ENCODE results near the gene AACS. TPM values are rescaled to one million over a fixed set of nuclear protein-coding genes. Genes with fewer than 3 reads are reported as not detected.

AACS gene
- total RNA-seq, 1 experiment from 2014 or later, result 46.8 TPM

DNA sequence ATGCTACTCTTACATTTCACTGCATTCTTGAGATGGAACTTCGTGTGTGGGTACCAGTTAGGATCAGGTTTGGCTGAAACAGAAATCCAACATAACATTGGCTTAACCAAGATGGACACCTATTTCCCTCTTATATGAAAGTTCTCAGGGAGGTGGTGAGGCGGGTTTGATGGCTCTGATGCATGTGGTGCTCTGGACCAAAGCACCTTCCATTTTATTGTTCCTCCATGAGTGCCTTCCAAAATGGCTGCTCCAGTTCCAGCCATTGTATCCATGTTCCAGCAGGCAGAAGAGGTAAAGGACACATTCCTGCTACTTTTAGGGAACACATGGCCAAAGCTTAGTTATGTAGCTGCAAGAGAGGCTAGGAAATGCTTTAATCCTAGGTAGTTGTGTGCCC lies 42.2 kb upstream of the AACS start:
- no TSS peak for BruUV-seq (replicated peaks)
- intact Hi-C loops (cut with micrococcal nuclease; ENCODE audit: unreplicated experiment), result no loop called here
- ChIA-PET CTCF (no interaction called here), POLR2A (ENCODE audit: unreplicated experiment) (no interaction called here)
- no peak for DNase-seq
- no peaks in the 10 kb centered on the region for H3F3A ChIP-seq (ENCODE audit: insufficient read depth, low read depth)
- no peaks in the 10 kb centered on the region for H3K9me3 ChIP-seq (ENCODE audit: insufficient read depth, low read depth)
- H3K36me3 ChIP-seq (ENCODE audit: low read depth), result no peaks in the 10 kb centered on the region
- H4K20me1 ChIP-seq (ENCODE audit: insufficient read depth), result no peaks in the 10 kb centered on the region
- H2AFZ ChIP-seq, result no peak overlapping the region
- H3K4me2 ChIP-seq, result no peak overlapping the region
- H3K27ac ChIP-seq, result no peak overlapping the region
- H3K9me2 ChIP-seq (ENCODE audit: insufficient read depth), result no peaks in the 10 kb centered on the region
- no peaks in the 10 kb centered on the region for H3K27me3 ChIP-seq (ENCODE audit: insufficient read depth, low read depth)
- H3K79me2 ChIP-seq (ENCODE audit: low read depth), result no peaks in the 10 kb centered on the region
- TF ChIP-seq, protein P1, sequence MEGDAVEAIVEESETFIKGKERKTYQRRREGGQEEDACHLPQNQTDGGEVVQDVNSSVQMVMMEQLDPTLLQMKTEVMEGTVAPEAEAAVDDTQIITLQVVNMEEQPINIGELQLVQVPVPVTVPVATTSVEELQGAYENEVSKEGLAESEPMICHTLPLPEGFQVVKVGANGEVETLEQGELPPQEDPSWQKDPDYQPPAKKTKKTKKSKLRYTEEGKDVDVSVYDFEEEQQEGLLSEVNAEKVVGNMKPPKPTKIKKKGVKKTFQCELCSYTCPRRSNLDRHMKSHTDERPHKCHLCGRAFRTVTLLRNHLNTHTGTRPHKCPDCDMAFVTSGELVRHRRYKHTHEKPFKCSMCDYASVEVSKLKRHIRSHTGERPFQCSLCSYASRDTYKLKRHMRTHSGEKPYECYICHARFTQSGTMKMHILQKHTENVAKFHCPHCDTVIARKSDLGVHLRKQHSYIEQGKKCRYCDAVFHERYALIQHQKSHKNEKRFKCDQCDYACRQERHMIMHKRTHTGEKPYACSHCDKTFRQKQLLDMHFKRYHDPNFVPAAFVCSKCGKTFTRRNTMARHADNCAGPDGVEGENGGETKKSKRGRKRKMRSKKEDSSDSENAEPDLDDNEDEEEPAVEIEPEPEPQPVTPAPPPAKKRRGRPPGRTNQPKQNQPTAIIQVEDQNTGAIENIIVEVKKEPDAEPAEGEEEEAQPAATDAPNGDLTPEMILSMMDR (conservative IDR thresholded peaks at IDR 0.05), result no peak
- TF ChIP-seq EZH2 (IDR thresholded peaks at IDR 0.05; ENCODE audit: low read depth), result no peak
- no peaks in the 10 kb centered on the region for H3K4me1 ChIP-seq (replicated peaks; ENCODE audit: insufficient read depth)
- no peak overlapping the region for H3K4me3 ChIP-seq

DNA sequence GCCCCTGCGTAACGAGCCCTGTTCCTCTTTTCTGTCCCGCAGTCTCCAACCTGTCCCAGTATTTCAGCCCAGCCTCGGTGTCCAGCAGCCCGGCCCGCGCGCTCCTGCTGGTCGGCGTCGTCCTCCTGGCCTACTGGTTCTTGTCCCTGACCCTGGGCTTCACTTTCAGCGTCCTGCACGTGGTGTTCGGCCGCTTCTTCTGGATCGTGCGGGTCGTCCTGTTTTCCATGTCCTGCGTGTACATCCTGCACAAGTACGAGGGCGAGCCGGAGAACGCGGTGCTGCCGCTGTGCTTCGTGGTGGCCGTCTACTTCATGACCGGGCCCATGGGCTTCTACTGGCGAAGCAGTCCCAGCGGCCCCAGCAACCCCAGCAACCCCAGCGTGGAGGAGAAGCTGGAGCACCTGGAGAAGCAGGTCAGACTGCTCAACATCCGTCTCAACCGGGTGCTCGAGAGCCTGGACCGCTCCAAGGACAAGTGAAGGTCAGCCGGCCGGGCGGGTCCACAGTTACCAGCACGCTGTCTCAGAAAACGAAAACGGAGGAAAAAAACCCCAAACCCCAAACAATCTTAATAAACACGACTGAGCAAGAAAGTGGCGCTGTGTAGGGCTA lies 40.2 kb upstream of the AACS start:
- H3K4me3 ChIP-seq, result no peak overlapping the region
- intact Hi-C loops (cut with micrococcal nuclease; ENCODE audit: unreplicated experiment), result no loop called here
- H3K9me2 ChIP-seq (ENCODE audit: insufficient read depth), result no peaks in the 10 kb centered on the region
- H3K4me1 ChIP-seq (replicated peaks; ENCODE audit: insufficient read depth), result no peaks in the 10 kb centered on the region
- H3F3A ChIP-seq (ENCODE audit: insufficient read depth, low read depth), result no peaks in the 10 kb centered on the region
- CTCF ChIA-PET, result no interaction called here
- no peak overlapping the region for H3K27ac ChIP-seq
- H4K20me1 ChIP-seq (ENCODE audit: insufficient read depth), result no peaks in the 10 kb centered on the region
- TF ChIP-seq, protein P1 (conservative IDR thresholded peaks at IDR 0.05), result no peak
- no peak for TF ChIP-seq EZH2 (IDR thresholded peaks at IDR 0.05; ENCODE audit: low read depth)
- POLR2A ChIA-PET (ENCODE audit: unreplicated experiment), result no interaction called here
- H3K4me2 ChIP-seq, result no peak overlapping the region
- BruUV-seq (replicated peaks), result no TSS peak
- no peaks in the 10 kb centered on the region for H3K27me3 ChIP-seq (ENCODE audit: insufficient read depth, low read depth)
- H3K9me3 ChIP-seq (ENCODE audit: insufficient read depth, low read depth), result no peaks in the 10 kb centered on the region
- DNase-seq, result no peak
- no peak overlapping the region for H2AFZ ChIP-seq
- no peaks in the 10 kb centered on the region for H3K79me2 ChIP-seq (ENCODE audit: low read depth)
- no peaks in the 10 kb centered on the region for H3K36me3 ChIP-seq (ENCODE audit: low read depth)

DNA sequence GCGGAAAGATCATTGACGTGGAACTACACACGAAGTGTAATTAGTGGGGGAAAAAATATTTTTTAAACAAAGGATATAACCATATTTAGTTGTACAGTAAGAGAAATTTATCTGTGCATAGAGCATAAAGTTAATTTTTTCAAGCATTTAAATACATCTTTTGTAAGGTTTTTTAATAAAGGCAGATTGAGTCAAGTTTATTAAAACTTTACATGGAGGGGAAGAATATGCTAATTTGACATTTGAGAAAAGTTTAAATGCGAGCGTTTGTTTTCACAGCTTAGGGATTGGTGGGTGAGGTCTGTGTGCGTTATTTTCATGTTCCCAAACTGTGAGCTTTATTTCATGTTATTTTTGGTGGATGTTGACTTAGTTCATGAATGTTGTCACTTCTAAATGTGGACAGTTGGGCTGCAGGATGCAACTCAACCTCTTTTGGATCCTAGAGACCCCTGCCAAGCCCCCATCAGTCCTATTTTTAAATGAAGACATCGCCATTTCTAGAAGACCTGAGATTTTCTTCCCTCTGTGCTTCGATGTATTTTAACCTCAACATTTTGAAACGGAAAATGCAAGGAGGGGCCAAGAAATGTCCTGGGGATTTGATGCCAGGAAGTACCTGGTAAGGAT lies 39.5 kb upstream of the AACS start:
- H3K36me3 ChIP-seq (ENCODE audit: low read depth), result no peaks in the 10 kb centered on the region
- no peak for TF ChIP-seq EZH2 (IDR thresholded peaks at IDR 0.05; ENCODE audit: low read depth)
- TF ChIP-seq, protein P1 (conservative IDR thresholded peaks at IDR 0.05), result no peak
- no peak overlapping the region for H3K27ac ChIP-seq
- CTCF ChIA-PET, result no interaction called here
- no peak overlapping the region for H3K4me2 ChIP-seq
- no TSS peak for BruUV-seq (replicated peaks)
- no peak overlapping the region for H3K4me3 ChIP-seq
- no peaks in the 10 kb centered on the region for H3K27me3 ChIP-seq (ENCODE audit: insufficient read depth, low read depth)
- no peaks in the 10 kb centered on the region for H3F3A ChIP-seq (ENCODE audit: insufficient read depth, low read depth)
- H3K9me3 ChIP-seq (ENCODE audit: insufficient read depth, low read depth), result no peaks in the 10 kb centered on the region
- no peaks in the 10 kb centered on the region for H3K79me2 ChIP-seq (ENCODE audit: low read depth)
- H3K9me2 ChIP-seq (ENCODE audit: insufficient read depth), result no peaks in the 10 kb centered on the region
- intact Hi-C loops (cut with micrococcal nuclease; ENCODE audit: unreplicated experiment), result no loop called here
- no peak for DNase-seq
- POLR2A ChIA-PET (ENCODE audit: unreplicated experiment), result no interaction called here
- no peak overlapping the region for H2AFZ ChIP-seq
- H4K20me1 ChIP-seq (ENCODE audit: insufficient read depth), result no peaks in the 10 kb centered on the region
- no peaks in the 10 kb centered on the region for H3K4me1 ChIP-seq (replicated peaks; ENCODE audit: insufficient read depth)
